SHP77 treated with DMSO at 0.1 percent for 48 hours (cell line): ENCODE data around the gene PRDM2.

ENCODE experiments used
- DNase-seq: peaks from one replicate; lab custom pipeline; 2025; lab: John Stamatoyannopoulos, UW

Gene PRDM2

DNA sequence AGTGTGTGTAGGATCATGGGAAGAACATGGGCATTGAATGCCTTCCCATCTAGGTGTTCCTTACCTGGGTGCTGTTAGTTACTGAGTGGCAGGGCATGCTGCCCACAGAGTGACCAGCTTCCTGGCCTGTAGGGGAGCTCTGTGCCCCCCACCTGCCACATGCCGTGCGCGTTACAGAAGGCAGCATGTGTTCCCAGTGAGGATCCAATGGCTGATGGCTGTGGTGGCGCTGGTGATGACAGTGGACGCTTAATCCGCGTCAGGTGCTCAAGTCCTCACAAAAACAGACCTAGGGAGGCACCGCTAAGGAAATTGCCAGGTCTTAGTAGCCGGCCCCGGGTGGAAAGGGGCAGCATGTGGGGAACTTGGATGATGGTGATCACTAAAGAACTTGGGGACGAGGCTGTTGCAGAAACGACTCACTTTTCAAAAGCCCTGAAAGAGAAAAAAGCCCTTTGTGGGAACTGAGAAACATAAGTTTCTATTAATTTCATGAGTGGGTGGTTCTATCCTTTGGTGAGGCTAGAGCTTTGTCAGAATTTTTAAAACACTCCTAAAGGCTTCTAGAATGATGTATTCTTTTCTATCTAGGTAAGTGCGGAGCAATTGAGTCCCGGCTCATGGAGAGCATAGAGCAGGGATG, 93.2 kb downstream of the PRDM2 start:
- DNase-seq, result no peak

DNA sequence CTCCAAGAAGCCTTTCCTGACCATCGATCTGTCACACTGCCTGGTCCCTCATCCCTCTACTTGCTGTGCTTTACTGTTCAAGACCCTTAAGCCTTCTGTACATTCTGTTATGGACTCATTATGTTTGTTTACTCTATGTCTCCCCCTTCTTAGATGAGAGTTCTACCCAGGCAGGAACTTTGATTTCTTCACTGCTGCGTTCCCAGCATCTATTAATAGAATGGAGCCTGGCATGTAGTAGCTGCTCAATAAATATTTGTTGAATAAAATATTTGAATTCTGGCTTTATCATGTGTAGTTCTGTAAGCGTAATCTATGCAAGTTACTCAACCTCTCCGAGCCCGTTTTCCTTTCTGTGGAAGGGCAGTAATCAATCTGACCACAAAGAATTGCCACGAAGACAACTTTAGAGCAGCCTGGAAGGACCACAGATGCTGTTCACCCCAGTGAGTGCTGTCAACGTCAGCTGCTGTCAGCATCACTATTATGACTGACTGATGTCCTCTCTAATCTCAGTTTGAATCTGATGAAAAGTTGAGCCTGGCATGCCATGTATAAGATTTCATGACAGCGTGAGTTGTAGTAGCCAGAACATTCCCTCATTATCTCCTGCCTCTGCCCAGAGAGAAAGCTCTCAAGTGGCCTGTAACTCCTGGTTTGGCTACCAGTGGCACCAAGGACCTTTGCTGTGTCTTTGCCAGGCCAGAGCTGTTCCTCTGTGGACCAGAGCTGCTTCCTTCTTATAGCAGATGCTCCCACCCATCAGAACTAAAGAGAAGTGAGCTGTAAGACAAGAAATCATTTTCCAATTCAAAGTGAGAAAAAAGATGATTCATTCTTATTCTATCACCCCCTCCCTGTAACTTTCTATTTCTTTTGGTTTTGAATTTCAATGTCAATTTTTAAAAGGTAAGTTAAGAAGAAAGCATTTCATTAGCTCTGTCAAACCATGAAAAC, 94.5 kb downstream of the PRDM2 start:
- no peak for DNase-seq

GRCh38 chr1:13797397-13797796, 97.4 kb downstream of the PRDM2 start:
- no peak for DNase-seq

DNA sequence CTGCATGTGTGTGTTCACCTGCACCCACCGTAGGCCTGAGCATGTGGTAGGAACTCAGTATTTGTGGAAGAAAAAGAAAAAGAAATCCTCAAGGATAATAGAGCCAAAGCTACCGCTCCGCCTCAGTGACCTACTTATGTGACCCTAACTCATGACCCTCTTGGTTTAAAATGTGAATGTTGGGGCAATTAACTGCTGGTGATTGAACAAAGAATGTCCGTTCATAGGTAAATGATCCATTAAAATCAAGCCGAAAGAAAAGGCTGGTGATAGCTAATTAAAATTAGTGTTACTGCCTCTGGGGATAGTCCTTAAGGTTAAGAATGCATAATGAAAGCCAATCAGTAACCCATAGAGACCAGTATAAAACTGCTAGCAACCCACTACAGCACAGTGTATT, 98.1 kb downstream of the PRDM2 start:
- no peak for DNase-seq

- no peak for DNase-seq
These were observed 99.7 kb downstream of the PRDM2 start for GRCh38 chr1:13799502-13800283.

DNA sequence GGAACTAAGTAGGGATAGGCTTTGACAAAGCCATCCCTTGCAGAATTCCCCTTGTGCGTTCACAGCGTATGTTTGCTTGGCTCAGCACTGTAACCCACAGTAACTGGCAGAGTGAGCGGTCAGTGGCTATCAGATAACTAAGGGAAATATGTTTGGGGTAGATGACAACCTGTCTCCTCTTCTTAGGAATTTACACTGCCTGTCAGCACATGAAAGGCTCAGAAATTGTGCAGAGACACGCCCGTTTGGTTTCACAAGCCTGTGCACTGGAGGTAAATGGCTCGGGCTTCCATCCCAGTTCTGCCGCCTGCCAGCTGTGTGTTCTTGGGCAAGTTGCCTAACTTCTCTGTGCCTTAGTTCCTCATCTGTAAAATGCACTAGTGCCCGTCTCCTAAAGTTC, 101.2 kb downstream of the PRDM2 start:
- DNase-seq, result no peak

GRCh38 chr1:13801655-13802486, 101.9 kb downstream of the PRDM2 start:
- no peak for DNase-seq

- DNase-seq, result no peak
These were observed 103.0 kb downstream of the PRDM2 start for GRCh38 chr1:13802782-13803545.

- DNase-seq, result no peak
These were observed 103.7 kb downstream of the PRDM2 start for GRCh38 chr1:13803546-13804239.

GRCh38 chr1:13804240-13804633, 104.2 kb downstream of the PRDM2 start:
- no peak for DNase-seq

DNA sequence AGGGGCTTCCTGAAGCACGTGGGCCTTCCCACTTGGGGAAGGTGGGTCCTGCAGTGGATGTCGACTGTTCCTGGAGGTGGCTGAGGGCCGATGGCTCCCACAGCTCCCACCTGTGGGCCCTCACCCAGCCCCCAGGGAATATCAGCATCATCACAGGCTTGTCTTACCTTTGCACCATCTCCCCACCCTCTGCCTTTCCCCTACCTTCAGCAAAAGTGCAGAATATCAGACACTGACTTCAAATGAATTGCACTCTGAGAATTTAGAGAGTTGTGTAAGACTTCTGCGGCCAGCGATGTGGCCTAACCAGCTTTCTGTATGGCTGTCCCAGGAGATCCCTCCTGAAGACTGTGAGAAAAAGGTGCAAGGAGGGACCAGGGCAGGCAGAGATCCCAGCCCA, 105.4 kb downstream of the PRDM2 start:
- DNase-seq, result no peak

GRCh38 chr1:13806108-13806507, 106.1 kb downstream of the PRDM2 start:
- no peak for DNase-seq

DNA sequence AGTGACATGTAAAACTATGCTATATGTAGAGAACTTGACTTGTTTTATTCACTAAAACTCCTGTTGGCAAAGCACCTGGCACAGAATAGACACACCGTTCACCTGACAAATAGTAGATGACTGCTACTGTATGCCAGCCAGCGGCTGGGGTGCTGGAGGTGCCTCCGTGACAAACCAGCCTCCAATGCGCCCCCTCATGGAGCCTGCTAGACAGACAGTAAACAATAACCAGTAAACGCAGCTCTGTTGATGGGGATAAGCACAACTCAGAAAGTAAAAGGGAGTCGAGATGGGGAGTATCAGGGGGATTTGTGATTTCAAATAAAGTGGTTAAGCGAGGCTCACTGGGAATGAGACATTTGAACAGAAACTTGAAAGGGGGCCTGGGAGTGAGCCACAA, 107.2 kb downstream of the PRDM2 start:
- DNase-seq, result no peak

- DNase-seq, result peak; percentile 4
These were observed 108.7 kb downstream of the PRDM2 start for GRCh38 chr1:13808729-13809131.

- DNase-seq, result no peak
These were observed 109.6 kb downstream of the PRDM2 start for GRCh38 chr1:13809461-13810159.

- DNase-seq, result no peak
These were observed 112.7 kb downstream of the PRDM2 start for GRCh38 chr1:13812456-13813397.

DNA sequence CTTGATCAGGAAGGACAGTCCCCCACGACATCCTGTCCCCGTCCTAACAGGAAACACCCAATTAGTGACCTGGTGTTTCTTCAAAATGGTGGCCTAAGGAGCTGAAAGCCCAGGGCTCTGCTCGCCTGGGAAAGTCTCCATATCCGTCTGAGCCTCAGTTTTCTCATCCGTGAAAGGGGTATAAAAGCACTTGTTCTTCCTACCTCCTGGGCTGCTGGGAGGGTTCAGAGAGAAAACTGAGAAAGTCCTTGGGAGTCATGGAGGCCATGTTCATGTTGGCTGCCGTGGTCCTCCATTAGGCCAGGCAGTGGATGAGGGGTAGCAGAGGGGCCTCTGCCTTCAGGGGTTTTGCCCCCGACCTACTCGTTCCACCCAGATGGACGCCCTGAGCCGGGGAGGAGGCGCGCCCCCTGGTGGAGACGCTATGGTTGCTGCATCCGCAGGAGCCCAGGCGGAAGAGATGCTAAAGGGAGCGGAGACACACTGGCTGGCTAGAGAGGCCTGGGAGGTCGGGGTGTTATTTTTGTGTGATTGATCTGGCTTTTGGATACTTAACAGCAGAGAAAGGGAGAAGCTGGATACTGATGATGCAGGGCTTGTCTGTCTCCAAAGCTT, 113.5 kb downstream of the PRDM2 start:
- no peak for DNase-seq

- no peak for DNase-seq
These were observed 114.1 kb downstream of the PRDM2 start for GRCh38 chr1:13814131-13814530.
